IMR-90 (cell line): ENCODE measurements around the gene OR7C1.

Source experiments
- MAFK ChIP-seq: IDR thresholded peaks from 2 replicates; pipeline ENCODE4 v1.6.1; 2012; ENCODE audit warnings: low read depth, low read length, improper control_type of control experiment
- NFE2L2 ChIP-seq: fragments of 150-350 bp; IDR thresholded peaks from 2 replicates; pipeline ENCODE4 v1.6.1; 2016; ENCODE audit warnings: low read depth, mild to moderate bottlenecking, low read length
- POLR2A ChIP-seq: IDR thresholded peaks from 2 replicates; pipeline ENCODE4 v1.6.1; 2012; ENCODE audit warnings: mild to moderate bottlenecking, low read depth, low read length
- RCOR1 ChIP-seq: IDR thresholded peaks from 2 replicates; pipeline ENCODE4 v1.6.1; 2012; ENCODE audit warnings: mild to moderate bottlenecking, low read length, improper control_type of control experiment; ENCODE audit not compliant: insufficient replicate concordance
- TF ChIP-seq, protein P1 (sequence below): conservative IDR thresholded peaks from 2 replicates; pipeline ENCODE4 v1.5.1; 2012; ENCODE audit warnings: mild to moderate bottlenecking, low read depth, low read length, improper control_type of control experiment

DNA sequence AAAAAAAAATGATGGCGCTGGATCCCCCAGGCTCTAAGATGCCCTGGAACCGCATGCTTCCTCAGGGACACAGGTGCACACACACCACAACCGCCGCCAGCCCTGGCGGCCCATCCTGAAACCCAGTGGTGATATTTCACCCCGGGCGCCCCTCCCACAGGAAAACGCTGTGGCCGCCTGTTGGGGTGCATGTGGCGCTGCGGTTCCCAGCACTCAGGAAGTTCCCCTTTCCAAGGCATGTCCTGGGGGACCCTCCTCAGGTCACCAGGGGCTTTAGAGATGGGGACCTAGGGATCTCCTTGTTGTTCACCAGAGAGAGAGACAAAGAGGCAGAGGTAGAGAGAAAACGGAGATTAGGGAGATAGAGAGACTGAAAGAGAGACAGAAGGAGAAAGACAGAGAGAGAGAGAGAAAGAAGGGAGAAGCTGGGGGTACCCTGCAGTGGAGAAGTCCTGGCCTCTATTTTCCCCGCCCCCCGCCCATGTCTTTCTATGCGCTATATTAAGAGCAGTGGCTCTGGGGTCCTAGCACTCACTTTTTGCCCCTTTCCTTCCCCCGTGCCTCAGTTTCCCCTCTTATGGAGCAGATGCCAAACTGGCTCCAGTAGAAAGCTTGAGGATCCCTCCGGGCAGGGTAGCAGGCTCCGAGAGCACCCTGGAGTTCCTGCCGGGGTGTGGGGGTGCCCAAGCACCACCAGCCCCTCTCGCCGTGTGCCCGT is 59.0 kb downstream of the OR7C1 start:
- TF ChIP-seq MAFK (no peak), POLR2A (no peak), NFE2L2 (no peak), RCOR1 (no peak)
- TF ChIP-seq, protein P1, sequence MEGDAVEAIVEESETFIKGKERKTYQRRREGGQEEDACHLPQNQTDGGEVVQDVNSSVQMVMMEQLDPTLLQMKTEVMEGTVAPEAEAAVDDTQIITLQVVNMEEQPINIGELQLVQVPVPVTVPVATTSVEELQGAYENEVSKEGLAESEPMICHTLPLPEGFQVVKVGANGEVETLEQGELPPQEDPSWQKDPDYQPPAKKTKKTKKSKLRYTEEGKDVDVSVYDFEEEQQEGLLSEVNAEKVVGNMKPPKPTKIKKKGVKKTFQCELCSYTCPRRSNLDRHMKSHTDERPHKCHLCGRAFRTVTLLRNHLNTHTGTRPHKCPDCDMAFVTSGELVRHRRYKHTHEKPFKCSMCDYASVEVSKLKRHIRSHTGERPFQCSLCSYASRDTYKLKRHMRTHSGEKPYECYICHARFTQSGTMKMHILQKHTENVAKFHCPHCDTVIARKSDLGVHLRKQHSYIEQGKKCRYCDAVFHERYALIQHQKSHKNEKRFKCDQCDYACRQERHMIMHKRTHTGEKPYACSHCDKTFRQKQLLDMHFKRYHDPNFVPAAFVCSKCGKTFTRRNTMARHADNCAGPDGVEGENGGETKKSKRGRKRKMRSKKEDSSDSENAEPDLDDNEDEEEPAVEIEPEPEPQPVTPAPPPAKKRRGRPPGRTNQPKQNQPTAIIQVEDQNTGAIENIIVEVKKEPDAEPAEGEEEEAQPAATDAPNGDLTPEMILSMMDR, result no peak
